Left lobe of liver (tissue), 2 donors: ENCODE data around the gene CDC25C. TPM values are rescaled to one million over a fixed set of nuclear protein-coding genes. Genes with fewer than 3 reads are reported as not detected.
"Not testable (repeated sequence)": the region's sequence is repeated elsewhere in the genome, so short reads cannot be mapped to it uniquely, and the experiment has no call there.

ENCODE experiments used
- ATAC-seq: fragments of 200-7000 bp; cut with Tn5 transposase; one replicate; pipeline ENCODE4 v1.9.1; 2020; ENCODE audit warnings: mild to moderate bottlenecking, moderate library complexity
- DNase-seq: peaks from one replicate; pipeline ENCODE4 v3.0.0-alpha.2; 2020; ENCODE audit warnings: low spot score
- total RNA-seq: library from RNA; stranded (reverse); gene quantifications from one replicate; pipeline ENCODE4 v1.2.1, GENCODE V29; 2021
- donor health status: DM: no; HTN: no; CAD: no; lungs with moderate emphysema.
- donor health status: DM: no; HTN: yes; CAD: no.

CDC25C gene
- total RNA-seq, 1 donor from 2014 or later: not detected

DNA sequence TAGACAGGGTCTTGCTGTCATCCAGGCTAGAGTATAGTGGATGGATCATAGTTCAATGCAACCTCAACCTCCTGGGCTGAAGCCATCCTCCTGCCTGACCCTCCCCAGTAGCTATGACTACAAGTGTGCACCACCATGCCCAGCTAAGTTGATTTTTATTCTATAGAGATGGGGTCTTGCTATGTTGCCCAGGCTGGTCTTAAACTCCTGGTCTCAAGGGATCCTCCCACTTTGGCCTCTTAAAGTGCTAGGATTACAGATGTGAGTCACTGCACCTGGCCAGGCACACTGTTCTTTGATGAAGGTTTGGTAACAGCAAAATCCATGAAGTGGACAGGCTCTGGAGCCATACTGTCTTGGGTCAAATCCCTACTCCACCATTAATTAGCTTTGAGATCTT, 50.7 kb downstream of the CDC25C start:
- ATAC-seq (no peak), DNase-seq (no peak)

- peak; percentile 94 for ATAC-seq
Observed at GRCh38 chr5:138276402-138277054, 55.1 kb downstream of the CDC25C start.

GRCh38 chr5:138275895-138276294, 55.7 kb downstream of the CDC25C start:
- no peak for ATAC-seq

More at GRCh38 chr5:138276402-138277054, 55.1 kb downstream of the CDC25C start:
- peak; percentile 71 for DNase-seq

GRCh38 chr5:138275379-138275782, 56.2 kb downstream of the CDC25C start:
- DNase-seq: no peak
- no peak for ATAC-seq

More at GRCh38 chr5:138275895-138276294, 55.7 kb downstream of the CDC25C start:
- no peak for DNase-seq

- DNase-seq (no peak), ATAC-seq (no peak)
Observed at GRCh38 chr5:138274189-138274853, 57.3 kb downstream of the CDC25C start, which contains the start of gene GFRA3. TSS of gene GFRA3 (minus strand) at chr5:138274621. CDS start at chr5:138274424, 197 bp downstream.

GRCh38 chr5:138273834-138274188, 57.8 kb downstream of the CDC25C start:
- DNase-seq (no peak), ATAC-seq (no peak)

DNA sequence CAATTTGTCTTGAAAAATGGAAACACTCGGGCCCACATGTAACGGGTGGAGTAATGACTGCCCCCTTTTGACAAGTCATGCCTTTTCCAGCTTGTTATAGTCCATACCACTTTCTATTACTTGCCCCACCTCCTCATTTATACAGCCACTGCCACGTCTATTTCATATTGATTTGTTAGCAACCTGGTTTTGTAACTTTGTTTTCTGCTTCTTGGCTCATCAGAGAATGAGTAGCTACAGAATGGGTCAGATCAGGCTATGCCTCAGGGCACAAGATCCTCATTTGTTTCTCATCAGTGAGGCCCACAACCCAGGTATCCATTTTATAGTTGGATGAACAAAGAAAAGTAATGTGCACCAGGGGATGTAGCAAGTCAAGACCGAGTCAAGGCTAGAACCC, 58.9 kb downstream of the CDC25C start:
- ATAC-seq: peak; percentile 50
- no peak for DNase-seq

DNA sequence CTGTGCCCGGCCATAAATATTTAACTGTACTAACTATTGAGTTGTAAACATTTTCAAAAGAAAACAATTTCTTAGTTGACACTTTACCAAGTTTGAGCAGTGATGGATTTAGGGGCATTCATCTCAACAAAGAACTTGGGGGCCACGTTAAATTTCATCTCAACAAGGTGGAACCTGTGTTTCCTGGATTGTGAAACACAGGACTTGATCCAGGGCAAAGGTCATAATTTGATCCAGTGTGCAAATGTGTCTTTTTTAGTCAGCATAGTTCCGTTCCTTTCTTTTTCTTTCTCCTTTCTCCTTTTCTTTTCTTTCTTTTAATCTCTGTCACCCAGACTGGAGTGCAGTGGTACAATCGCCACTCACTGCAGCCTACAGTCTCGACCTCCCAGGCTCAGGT, 60.3 kb downstream of the CDC25C start:
- peak; percentile 65 for ATAC-seq
- no peak for DNase-seq

- DNase-seq: no peak
- ATAC-seq: no peak
Observed at GRCh38 chr5:138264183-138264582, 67.4 kb downstream of the CDC25C start.

- no peak for DNase-seq
- no peak for ATAC-seq
Observed at GRCh38 chr5:138263581-138263980, 68.0 kb downstream of the CDC25C start.

GRCh38 chr5:138258704-138259292, 72.8 kb downstream of the CDC25C start:
- ATAC-seq (no peak), DNase-seq (no peak)

GRCh38 chr5:138257583-138257982, 74.0 kb downstream of the CDC25C start:
- DNase-seq: no peak
- no peak for ATAC-seq

- DNase-seq (no peak), ATAC-seq (no peak)
Observed at GRCh38 chr5:138252944-138253343, 78.7 kb downstream of the CDC25C start.

GRCh38 chr5:138247800-138248199, 83.8 kb downstream of the CDC25C start:
- not testable (repeated sequence) for DNase-seq, ATAC-seq

DNA sequence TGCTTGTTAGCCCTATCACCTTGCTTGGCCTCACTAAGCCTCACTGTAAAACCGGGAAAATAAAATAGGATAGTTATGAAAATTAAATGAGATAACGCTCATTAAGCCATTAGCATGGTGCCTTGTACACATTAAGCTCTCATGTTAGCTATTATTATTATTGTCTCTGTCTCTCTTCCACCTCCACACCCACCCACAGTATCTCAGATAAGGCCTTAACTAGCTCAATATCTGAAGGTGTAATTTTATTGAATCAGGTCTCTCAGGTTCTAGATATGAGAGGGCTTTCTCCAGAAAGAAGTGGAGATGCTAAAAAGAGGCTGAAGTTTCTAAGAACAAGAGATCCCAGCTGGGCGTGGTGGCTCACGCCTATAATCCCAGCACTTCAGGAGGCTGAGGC, 84.8 kb downstream of the CDC25C start:
- ATAC-seq (no peak), DNase-seq (no peak)

DNA sequence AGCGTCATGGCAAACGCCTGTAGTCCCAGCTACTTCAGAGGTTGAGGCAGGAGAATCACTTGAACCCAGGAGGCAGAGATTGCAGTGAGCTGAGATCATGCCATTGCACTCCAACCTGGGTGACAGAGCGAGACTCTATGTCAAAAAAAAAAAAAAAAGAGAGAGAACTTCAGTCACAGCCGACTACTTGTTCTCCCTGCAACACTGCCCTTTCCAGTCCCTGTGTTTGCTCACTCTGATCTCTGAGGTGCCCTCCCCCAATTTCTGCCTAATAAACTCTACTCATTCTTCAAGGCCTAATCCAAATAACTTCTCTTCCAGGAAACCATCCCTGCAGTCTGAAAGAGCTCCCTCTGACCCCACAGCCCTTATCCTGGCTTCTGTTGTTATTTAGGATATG, 85.3 kb downstream of the CDC25C start:
- ATAC-seq: no peak
- no peak for DNase-seq

GRCh38 chr5:138245717-138246116, 85.9 kb downstream of the CDC25C start:
- DNase-seq: no peak
- ATAC-seq: no peak

GRCh38 chr5:138243794-138244193, 87.8 kb downstream of the CDC25C start:
- DNase-seq (no peak), ATAC-seq (no peak)

- ATAC-seq (peak; percentile 96), DNase-seq (peak; percentile 69)
Observed at GRCh38 chr5:138241688-138242571, 89.7 kb downstream of the CDC25C start.

GRCh38 chr5:138240650-138241385, 90.8 kb downstream of the CDC25C start:
- ATAC-seq: no peak

More at GRCh38 chr5:138240650-138241385, 90.8 kb downstream of the CDC25C start:
- no peak for DNase-seq
